GM18951 (cell line): ENCODE data around the gene ARHGAP18.

Source experiments
- POLR2A ChIP-seq: IDR thresholded peaks from 4 replicates; pipeline ENCODE4 v1.6.1; 2011; ENCODE audit warnings: mild to moderate bottlenecking; ENCODE audit not compliant: insufficient read length, insufficient read depth; ENCODE audit errors: extremely low read depth
- in situ Hi-C: fragments of 300-500 bp; cut with MboI; formaldehyde crosslinking; loops from one replicate; pipeline ENCODE4 v1.12.0; 2022; ENCODE audit warnings: low sequenced_read_pairs, mixed read lengths, inconsistent platforms; ENCODE audit not compliant: unreplicated experiment

Gene ARHGAP18

DNA sequence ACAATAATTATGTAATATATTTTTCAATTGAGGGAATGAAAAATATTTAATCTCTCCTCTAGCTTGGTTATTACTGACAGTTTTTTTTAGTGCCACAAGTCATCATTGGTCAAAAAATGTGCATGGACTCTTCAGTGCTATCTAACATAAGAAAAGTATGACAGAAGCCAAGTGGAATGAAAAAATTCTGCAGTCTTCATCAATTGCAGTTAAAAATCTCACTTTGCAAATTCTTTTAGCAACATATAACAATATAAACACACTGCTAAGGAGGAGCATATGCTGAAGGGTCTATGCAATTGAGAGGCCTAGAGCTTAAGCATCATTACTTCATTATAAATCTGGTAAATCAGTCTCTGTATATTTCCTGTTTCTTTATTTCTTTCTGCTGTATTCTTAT is 175.1 kb downstream of the ARHGAP18 start:
- in situ Hi-C loops, result no loop called here
- TF ChIP-seq POLR2A, result no peak
